GM18517 (cell line): ENCODE measurements around the gene VDR.

Experiments
- ATAC-seq: cut with Tn5 transposase; IDR thresholded peaks from one replicate; pipeline ENCODE4 v1.9.1; 2021; ENCODE audit warnings: mild to moderate bottlenecking, moderate library complexity; ENCODE audit not compliant: unreplicated experiment

VDR gene

GRCh38 chr12:47800582-47800981 lies 104.2 kb downstream of the VDR start:
- ATAC-seq = no peak

DNA sequence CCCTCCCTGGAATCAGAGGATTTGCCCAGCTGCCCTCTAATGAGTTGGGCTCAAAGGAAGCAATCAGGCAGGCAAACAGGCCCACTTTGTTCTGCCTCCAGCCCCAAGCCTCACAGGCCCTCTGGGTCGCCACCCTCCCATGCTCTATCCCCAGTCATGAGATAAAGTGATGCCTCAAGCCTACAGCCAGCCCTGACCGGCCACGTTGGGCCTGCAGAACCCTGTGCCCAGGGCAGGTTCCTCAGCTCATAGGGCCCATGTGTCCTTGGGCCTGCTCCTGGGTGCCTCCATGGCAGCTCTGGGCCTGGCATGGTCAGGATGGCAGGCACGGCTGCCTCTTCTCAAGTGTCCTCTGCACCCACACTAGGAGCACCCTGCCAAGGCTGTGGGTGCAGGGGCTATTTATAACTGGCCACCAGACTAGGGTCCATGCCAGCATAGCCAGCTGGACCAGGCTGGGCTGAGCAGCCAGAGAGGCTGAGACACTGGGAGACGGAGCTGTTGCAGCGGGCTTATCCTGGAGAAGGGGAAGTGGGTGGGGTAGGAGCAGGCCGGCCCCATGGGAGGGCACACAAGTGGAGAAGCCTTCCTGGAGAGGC lies 105.3 kb downstream of the VDR start:
- no peak for ATAC-seq

DNA sequence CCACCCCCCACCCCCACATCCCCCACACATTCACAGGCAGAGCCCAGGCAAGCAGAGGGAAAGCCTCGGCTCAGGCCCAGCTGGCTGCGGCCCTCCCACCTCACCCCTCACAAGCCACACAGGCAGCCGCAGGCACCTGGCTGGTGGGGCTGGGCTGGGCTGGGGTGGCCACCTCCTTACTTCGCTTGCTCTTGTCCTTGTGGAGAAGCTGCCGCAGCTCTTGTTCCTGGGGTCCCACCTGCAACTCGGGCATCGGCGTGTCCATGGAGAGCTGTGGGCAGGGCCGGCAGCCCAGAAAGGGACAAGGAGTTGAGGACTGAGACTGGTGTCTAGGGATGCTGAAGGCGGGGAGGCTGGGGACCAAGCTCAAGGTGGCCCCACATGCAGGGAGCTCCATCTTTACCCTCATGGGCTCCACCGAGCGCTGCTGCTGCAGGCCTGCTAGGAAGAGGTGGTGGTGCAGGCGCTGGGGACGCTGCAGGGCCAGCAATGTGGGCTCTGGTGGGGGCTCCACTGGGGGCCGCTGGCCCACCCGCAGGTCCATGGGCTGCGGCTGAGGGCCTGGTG lies 106.3 kb downstream of the VDR start:
- no peak for ATAC-seq

DNA sequence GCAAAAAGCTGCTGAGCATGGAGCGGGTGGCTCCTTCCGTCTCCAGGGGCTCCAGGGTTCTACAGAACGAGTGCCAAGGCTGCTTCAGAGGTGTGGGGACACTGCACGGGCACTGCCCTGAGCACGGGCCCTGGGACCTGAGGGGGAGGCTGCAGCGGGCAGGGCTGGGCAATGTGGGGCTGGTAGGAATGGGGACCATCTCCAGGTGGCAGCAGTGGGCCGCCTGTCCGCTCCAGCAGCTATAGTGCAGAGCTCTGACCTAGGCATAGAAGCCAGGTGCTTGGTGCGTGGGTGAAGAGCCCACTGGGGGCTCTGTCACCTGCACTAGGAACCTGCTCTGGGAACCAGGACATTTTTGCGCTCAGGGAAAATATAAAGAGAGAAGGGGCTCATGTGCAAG lies 107.4 kb downstream of the VDR start:
- ATAC-seq = peak; percentile 63

DNA sequence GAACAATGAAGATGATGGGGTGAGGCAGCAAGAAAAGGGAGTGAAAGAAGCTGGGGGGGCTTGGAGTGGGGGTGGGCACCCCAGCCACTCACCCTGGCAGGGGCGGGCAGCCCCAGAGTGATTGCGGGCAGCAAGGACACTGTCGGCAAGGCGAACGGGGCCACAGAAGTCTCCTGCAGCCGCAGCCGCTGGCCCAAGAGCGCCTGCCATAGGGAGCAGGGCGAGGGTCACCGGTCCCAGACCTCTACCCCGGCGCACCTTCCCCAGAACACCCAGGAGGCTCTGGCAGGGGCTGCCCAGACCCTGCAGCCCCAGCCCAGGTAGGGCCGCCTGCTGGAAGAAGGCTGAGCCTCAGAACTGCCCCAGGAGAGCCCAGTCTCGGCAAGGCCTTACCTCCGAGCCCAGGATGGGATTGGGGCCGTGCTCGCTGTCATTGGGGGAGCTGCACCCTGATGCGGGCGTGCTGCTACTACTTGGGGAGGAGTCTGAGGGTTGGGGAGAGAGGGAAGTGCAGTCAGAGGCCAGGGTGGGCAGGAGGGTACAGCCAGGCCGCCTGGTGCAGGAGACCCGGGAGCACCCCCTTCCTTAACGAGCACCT lies 108.9 kb downstream of the VDR start:
- ATAC-seq = no peak

DNA sequence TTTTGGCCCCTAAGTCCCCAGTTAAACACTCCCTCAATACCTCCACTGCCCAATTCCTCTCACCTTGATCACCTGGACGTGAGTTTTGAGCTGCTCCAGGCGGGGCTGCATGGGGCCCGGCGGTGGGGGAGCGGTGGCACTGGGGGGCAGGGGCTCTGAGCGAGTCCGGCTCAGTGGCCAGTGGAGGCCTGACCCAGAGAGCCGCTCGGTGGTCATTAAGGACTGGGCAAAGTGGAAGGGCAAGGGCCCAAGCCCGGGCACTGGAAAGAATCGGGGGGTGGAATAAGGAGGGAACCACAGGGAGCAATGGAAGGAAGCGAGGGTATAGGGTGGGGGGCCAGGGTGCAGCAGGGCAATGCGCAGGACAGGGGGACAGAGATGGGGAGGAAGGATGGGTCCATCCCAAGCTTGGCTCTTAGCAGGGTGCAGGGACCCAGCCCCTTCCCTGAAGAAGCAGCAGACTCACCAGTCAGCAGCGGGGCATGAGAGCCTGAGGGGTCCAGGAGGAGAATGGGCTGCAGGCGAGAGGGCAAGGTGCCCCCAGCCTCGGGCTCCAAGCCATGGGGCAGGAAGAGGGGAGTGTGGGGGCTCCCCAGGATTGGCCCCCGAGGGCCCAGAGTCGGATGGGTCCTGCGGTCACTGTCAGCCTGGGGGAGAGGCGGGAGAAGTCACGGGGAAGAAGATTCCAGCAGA lies 109.5 kb downstream of the VDR start:
- ATAC-seq = no peak

DNA sequence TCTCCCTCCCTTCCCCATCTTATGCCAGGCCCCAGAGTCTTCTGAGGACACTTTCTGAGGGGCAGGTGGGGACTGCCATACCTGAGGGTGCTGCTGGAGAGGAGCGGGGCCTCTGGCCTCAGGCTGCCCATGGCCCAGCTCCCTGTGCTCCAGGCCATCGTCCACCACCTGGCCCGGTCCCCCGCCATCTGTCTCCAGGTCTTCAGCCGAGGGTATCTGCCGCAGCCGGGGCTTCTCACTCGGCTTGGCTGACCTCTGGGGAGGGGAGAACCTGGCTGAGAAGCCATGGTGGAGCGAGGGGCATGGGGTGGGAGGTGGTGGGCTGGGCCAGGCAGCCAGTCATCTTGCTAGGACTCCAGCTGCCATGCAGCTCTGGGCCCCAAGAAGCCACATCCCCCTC lies 110.1 kb downstream of the VDR start:
- ATAC-seq = no peak

DNA sequence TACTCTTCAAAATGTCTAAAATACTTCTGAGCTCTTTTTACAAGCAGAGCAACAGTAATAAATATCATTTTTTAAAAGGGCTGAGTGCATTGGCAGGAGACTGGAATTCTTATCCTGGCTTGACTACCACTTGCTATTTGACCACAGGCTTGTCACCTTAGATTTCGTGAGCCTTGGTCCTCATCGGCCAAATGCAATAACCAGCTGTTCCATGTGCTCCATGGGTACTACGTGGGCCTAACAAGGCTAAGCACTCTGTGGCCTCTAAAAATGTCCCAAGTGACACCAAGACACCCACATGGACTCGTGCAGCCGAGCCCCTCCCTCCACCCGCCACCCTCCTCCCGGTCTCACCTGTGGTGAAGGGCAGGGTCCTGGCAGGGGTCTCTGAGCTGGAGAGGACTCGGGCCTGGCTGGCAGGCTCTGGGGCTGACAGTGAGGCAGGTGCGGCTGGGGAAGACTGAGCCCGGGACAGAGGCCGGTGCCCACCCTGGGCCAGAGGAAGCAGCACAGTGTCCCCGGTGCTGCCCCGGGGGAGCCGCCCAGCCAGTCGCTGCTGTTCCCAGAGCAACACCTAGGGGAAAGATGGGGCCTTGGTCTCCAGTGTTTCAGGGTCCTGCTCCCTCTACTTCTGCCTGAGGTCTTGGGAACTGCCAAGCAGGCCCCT lies 111.6 kb downstream of the VDR start:
- no peak for ATAC-seq

DNA sequence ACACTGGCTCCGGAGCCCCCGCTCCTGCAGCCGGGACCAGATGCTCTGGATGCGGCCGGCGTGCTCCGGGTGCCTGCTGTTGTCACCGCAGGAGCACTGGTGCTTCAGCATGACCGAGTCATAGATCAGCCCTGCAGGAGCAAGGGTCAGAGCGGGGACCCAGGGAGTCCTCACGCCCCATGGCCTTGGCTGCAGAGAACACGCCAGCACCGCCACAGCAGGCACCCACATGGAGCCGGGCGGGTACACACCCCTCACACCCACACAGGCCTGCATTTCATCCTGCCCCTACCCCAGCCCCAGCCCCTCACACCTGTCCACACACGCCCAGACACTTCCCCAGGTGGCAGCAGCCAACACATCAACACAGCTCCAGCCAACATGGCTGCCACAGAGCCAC lies 112.9 kb downstream of the VDR start:
- ATAC-seq = no peak
